ENCODE results near the gene DEK.
"Not testable (repeated sequence)": the region's sequence is repeated elsewhere in the genome, so short reads cannot be mapped to it uniquely, and the experiment has no call there.

DEK gene

GRCh38 chr6:18226451-18227105, 37.8 kb downstream of the DEK start:
- H3K4me3 ChIP-seq (ENCODE audit: low read depth, low read length); DNase-seq (ENCODE audit: low read depth): not testable (repeated sequence)

- TF ChIP-seq MYC (IDR thresholded peaks at IDR 0.05; ENCODE audit: low read depth, low read length) (no peak), CTCF (IDR thresholded peaks at IDR 0.05; ENCODE audit: low read depth, low read length) (no peak)
- peak; percentile 6 for DNase-seq (ENCODE audit: low read depth)
- no peak overlapping the region for H3K4me3 ChIP-seq (ENCODE audit: low read depth, low read length)
These were observed 43.1 kb downstream of the DEK start for GRCh38 chr6:18221288-18221615.

GRCh38 chr6:18219591-18219990, 44.7 kb downstream of the DEK start:
- no peak overlapping the region for H3K4me3 ChIP-seq (ENCODE audit: low read depth, low read length)
- TF ChIP-seq MYC (IDR thresholded peaks at IDR 0.05; ENCODE audit: low read depth, low read length), result no peak
- TF ChIP-seq MAX (IDR thresholded peaks at IDR 0.05; ENCODE audit: low read depth, low read length), result no peak
- TF ChIP-seq CTCF (IDR thresholded peaks at IDR 0.05; ENCODE audit: low read depth, low read length), result no peak
- no peak for TF ChIP-seq POLR2A (IDR thresholded peaks at IDR 0.05; ENCODE audit: extremely low read depth, insufficient read length)
- DNase-seq (ENCODE audit: low read depth), result no peak

GRCh38 chr6:18218233-18218632, 46.1 kb downstream of the DEK start:
- TF ChIP-seq CTCF (IDR thresholded peaks at IDR 0.05; ENCODE audit: low read depth, low read length) (no peak), MYC (IDR thresholded peaks at IDR 0.05; ENCODE audit: low read depth, low read length) (no peak), MAX (IDR thresholded peaks at IDR 0.05; ENCODE audit: low read depth, low read length) (no peak), POLR2A (IDR thresholded peaks at IDR 0.05; ENCODE audit: extremely low read depth, insufficient read length) (no peak)
- no peak overlapping the region for H3K4me3 ChIP-seq (ENCODE audit: low read depth, low read length)
- no peak for DNase-seq (ENCODE audit: low read depth)

GRCh38 chr6:18216411-18216810, 47.9 kb downstream of the DEK start:
- TF ChIP-seq CTCF (IDR thresholded peaks at IDR 0.05; ENCODE audit: low read depth, low read length) (no peak), MYC (IDR thresholded peaks at IDR 0.05; ENCODE audit: low read depth, low read length) (no peak), POLR2A (IDR thresholded peaks at IDR 0.05; ENCODE audit: extremely low read depth, insufficient read length) (no peak), MAX (IDR thresholded peaks at IDR 0.05; ENCODE audit: low read depth, low read length) (no peak)
- H3K4me3 ChIP-seq (ENCODE audit: low read depth, low read length), result no peak overlapping the region
- no peak for DNase-seq (ENCODE audit: low read depth)

GRCh38 chr6:18215436-18215835, 48.9 kb downstream of the DEK start:
- no peak for TF ChIP-seq CTCF (IDR thresholded peaks at IDR 0.05; ENCODE audit: low read depth, low read length)
- H3K4me3 ChIP-seq (ENCODE audit: low read depth, low read length), result no peak overlapping the region
- DNase-seq (ENCODE audit: low read depth), result peak; percentile 78
